ENCODE results near the gene SULF2.

Gene SULF2

DNA sequence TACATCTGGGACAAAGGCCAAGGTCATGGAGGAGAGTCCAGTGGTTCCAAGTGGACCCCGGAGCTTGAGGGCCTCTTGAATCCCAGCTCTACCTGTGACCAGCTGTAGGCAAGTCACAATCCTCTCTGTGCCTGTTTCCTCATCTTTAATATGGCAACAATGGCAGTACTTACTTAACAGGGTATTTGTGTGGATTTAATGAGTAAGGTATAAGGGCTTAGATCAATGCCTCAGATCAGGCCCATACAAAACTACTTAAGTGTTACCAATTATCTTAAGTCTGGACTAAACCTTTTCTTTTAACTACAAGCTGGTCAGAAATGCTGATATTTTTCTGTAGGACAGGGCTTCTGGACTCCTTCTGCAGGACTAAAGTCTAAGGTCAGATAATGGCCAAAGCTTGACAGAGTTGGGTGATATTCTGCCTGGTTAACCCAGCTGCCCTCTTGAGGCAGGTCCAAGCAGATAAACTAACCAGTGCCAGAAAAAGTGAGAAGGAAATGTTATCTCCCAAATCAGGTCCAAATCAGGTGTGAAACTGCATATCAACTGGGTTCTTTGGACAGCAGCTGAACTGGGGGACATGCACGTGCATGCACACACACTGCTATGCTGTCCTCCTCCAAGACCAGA is 2.2 kb downstream of the SULF2 start:
- no peak for DNase-seq (ENCODE audit: extremely low read depth, low read depth)
- TF ChIP-seq, protein P1, sequence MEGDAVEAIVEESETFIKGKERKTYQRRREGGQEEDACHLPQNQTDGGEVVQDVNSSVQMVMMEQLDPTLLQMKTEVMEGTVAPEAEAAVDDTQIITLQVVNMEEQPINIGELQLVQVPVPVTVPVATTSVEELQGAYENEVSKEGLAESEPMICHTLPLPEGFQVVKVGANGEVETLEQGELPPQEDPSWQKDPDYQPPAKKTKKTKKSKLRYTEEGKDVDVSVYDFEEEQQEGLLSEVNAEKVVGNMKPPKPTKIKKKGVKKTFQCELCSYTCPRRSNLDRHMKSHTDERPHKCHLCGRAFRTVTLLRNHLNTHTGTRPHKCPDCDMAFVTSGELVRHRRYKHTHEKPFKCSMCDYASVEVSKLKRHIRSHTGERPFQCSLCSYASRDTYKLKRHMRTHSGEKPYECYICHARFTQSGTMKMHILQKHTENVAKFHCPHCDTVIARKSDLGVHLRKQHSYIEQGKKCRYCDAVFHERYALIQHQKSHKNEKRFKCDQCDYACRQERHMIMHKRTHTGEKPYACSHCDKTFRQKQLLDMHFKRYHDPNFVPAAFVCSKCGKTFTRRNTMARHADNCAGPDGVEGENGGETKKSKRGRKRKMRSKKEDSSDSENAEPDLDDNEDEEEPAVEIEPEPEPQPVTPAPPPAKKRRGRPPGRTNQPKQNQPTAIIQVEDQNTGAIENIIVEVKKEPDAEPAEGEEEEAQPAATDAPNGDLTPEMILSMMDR (IDR thresholded peaks at IDR 0.05; ENCODE audit: low read depth, low read length, missing control alignments) = no peak

DNA sequence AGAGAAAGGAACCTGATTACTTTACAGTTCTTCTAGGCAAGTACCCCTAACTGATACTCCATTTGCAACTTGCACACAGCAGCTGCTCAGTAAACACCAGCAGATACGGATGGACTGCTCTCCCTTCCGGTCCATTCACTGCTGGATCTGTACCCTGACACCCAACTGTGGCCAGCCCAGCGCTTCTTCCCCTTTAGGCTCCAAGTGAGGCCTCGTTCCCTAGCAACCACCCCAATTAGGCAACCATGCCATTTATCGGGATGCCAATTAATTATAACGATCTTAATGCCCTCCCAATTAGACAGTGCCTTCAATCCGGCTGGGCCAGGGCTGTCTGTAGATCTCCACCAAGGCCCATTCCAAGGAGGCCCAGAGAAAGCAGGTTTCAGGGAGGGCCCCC is 3.2 kb downstream of the SULF2 start:
- no peak for DNase-seq (ENCODE audit: extremely low read depth, low read depth)

More for the DNA sequence above, 2.2 kb downstream of the SULF2 start:
- H3K4me3 ChIP-seq (replicated peaks; ENCODE audit: low read depth, low read length) = no peak overlapping the region

DNA sequence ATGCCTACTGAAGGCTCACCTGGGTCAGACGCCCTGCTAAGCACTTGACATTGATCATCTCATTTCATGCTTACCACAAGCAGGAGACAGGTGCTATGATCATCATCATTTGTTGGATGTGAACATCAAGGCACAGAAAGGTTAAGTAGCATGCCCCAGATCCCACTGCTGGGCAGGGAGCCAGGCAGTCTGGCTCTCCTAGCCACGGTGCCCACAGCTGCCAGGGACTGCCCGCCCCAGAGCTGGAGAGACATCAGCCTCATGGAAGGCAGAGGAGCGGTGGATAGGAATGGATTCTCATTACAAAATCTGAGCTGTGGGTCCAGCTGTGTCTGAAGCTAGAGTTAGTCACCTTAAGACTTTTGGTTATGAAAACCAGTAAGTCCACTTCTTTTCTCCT is 3.6 kb downstream of the SULF2 start:
- TF ChIP-seq, protein P1 (IDR thresholded peaks at IDR 0.05; ENCODE audit: low read depth, low read length, missing control alignments) = no peak
- DNase-seq (ENCODE audit: extremely low read depth, low read depth) = no peak
- no peak overlapping the region for H3K4me3 ChIP-seq (replicated peaks; ENCODE audit: low read depth, low read length)

More for the DNA sequence above, 3.2 kb downstream of the SULF2 start:
- TF ChIP-seq, protein P1 (IDR thresholded peaks at IDR 0.05; ENCODE audit: low read depth, low read length, missing control alignments) = no peak
- H3K4me3 ChIP-seq (replicated peaks; ENCODE audit: low read depth, low read length) = no peak overlapping the region

DNA sequence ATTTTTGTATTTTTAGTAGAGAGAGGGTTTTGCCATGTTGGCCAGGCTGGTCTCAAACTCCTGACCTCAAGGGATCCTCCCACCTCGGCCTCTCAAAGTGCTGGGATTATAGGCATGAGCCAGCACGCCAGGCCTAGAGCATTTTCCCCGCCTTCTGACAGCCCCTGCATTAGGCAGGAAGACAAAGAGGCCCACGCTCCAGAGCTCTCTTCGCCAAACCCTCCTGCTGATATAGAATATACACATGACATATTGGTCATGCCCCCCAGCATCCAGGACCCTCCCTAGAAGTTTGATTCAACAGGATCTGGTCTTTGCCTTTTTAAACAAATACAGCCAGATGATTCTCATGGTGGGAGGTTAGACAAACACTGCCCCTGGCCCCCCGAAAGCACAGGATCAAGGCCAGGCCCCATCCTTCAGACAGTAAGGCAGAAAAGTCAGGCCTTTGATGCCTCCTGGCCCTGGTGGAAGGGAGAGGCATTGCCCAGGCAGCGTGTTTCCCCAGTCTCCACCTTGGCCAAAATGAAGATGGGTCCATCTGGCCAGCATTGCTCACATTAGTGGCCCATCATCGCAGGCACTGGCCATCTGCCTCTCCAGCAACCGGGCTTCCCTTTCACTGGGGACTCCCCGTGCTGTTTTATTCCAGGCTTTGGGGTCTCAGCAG is 4.4 kb downstream of the SULF2 start:
- no peak for DNase-seq (ENCODE audit: extremely low read depth, low read depth)
- H3K4me3 ChIP-seq (replicated peaks; ENCODE audit: low read depth, low read length) = no peak overlapping the region
- TF ChIP-seq, protein P1 (IDR thresholded peaks at IDR 0.05; ENCODE audit: low read depth, low read length, missing control alignments) = peak; percentile 6

DNA sequence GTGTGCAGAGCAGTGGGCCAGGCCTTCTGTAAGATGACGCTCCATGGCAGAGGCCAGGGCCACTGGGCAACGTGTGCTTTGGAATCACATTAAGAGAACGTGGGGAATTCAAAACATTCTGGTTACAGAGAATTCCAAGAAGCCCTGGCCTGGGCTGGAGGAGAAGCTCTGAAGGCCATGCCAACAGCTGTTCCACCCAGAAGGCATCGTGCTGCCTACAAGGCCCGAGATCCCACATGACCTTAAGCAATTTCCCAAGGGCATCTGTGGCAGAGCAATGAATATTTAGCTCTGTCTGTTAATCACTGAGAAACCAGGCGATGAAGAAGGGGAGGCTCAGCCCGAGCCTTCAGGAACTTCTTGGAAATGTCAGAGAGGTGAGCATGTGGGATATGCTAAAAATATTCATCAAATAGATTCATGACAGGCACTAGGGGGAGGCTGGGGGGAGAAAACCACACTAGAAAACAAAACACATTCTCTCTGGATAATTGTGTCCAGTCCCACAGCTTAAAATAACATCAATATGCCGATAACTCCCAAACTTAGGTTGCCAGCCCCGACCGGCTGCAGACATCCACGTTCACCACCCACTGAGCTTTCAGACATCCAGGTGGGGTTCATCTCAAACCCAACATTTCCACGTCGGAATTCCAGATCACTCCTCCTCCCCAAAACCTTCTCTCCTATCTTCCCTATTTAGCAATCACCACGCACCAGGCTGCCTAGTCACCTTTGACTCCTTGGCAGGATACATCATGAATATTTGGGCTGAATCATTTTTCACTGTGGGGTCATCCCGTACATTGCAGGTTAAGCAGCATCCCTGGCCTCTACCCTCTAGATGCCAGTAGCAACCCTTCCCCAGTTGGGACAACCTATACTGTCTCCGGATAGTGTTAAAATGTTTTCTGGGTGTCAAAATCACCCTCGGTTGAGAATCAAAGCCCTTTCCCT is 6.6 kb downstream of the SULF2 start:
- no peak overlapping the region for H3K4me3 ChIP-seq (replicated peaks; ENCODE audit: low read depth, low read length)
- no peak for DNase-seq (ENCODE audit: extremely low read depth, low read depth)
- TF ChIP-seq, protein P1 (IDR thresholded peaks at IDR 0.05; ENCODE audit: low read depth, low read length, missing control alignments) = no peak

DNA sequence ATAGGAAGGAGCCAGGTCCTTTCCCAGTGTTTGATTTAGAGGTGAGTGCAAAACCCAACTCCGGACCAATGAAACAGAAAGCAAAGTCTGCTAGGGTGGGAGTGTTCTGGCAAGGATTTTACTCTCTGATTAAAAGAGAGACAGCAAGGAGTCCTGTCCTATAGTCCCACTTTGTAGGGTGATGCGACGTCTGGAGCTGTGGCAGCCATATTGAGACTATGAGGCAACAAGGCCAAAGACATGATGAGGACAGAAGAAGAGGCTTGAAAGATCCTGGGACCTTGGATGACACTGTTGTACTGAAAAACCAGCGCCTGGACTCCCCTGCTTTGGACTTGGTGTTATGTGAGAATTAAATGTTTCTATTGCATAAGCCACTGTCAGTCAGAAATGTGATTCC is 8.1 kb downstream of the SULF2 start:
- H3K4me3 ChIP-seq (replicated peaks; ENCODE audit: low read depth, low read length) = no peak overlapping the region
- no peak for DNase-seq (ENCODE audit: extremely low read depth, low read depth)
- TF ChIP-seq, protein P1 (IDR thresholded peaks at IDR 0.05; ENCODE audit: low read depth, low read length, missing control alignments) = no peak
